ENCODE results near the gene C2orf92. TPM values are rescaled to one million over a fixed set of nuclear protein-coding genes. Genes with fewer than 3 reads are reported as not detected.

Gene C2orf92
- polyA plus RNA-seq, 2 of the 4 experiments (the other 2 are of a cell fraction), result 1.1 to 2.7 TPM

DNA sequence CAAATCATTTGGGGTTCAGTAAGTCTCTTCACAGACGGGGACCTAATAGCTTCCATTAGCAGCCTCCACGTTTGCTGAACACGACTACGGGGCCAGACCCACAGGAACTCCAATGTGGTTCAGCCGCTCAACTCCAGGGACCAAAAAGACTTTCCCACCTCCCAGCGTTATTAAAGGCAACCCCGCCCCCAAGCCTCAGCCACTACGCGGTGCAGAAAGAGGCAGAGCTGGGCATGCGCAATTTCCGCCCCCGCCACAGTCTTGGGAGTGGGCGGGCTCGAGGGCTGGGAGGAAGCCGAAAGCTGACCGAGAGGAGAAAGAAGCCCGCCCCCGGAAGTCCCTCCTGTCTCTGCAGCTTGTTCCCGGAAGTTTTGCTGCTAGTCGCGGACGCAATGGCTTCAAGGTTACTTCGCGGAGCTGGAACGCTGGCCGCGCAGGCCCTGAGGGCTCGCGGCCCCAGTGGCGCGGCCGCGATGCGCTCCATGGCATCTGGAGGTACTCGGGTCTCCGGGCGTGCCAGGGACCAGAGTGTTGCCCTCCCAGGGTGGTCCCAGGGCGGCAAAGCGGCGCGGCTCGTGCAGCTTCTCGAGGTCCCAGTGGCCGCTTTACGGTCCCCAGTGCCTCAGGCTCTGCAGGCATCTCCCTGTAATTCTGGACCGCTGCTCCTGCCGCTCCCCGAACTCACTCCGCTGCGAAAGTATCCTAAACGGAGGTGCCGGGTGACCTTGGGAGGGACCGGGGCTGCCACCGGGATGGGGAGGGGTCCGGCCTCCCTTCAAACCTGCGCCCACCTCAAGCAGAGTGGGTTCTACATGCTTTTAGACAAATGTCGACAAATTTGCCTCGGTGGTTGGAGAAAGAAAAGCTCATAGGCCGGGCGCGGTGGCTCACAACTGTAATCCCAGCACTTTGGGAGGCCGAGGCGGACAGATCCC is 23.6 kb upstream of the C2orf92 start, which contains the start of gene COX5B:
Gene COX5B, plus strand, starts transcription at position 368 of the 935 bp plus-strand sequence. Its CDS starts 25 bp downstream, at position 393.
- no peak for FAIRE-seq
- CTCF ChIA-PET, result interaction anchor here (0.7 to 3.4 kb wide), 10 partner anchors 15 to 739 kb away, joined by 3 to 14 read pairs (median 4); partner anchors contain the start of gene ACTR1B
- H3K4me1 ChIP-seq, result peaks cover 10% of the 10 kb centered on the region; the same call in 2 of the 3 replicates
- 4% methylated on average over 30 of the region's 63 CpGs for WGBS (ENCODE audit: missing lambda C conversion rate)
- H3K27ac ChIP-seq, result peak within 1 kb of the TSS; percentile 82 to 98
- POLR2A ChIA-PET, result interaction anchor here (0.6 to 2.5 kb wide), 7 partner anchors 11 to 1583 kb away, joined by 3 to 76 read pairs (median 5); partner anchors contain the start of gene ACTR1B
- peak; percentile 95 for DNase-seq (ENCODE audit: low read depth in 1 of 2, low spot score in 1 of 2)
- ATAC-seq, result peak; percentile 96 to 99
- TF ChIP-seq EP300 (IDR thresholded peaks at IDR 0.05), result no peak
- peak; percentile 54; the same call in 1 of the 2 replicates for TF ChIP-seq KDM5A (IDR thresholded peaks at IDR 0.05)
- TF ChIP-seq MAX (IDR thresholded peaks at IDR 0.05), result peak; percentile 50
- no peak for TF ChIP-seq TP53 (CRISPR knock-in tag; IDR thresholded peaks at IDR 0.05)
- TF ChIP-seq HOXA7 (CRISPR knock-in tag; IDR thresholded peaks at IDR 0.05), result no peak
- TF ChIP-seq, protein P1, sequence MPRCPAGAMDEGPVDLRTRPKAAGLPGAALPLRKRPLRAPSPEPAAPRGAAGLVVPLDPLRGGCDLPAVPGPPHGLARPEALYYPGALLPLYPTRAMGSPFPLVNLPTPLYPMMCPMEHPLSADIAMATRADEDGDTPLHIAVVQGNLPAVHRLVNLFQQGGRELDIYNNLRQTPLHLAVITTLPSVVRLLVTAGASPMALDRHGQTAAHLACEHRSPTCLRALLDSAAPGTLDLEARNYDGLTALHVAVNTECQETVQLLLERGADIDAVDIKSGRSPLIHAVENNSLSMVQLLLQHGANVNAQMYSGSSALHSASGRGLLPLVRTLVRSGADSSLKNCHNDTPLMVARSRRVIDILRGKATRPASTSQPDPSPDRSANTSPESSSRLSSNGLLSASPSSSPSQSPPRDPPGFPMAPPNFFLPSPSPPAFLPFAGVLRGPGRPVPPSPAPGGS (IDR thresholded peaks at IDR 0.05), result peak; percentile 84; the same call in 2 of the 3 replicates
- no peak for TF ChIP-seq HES2 (IDR thresholded peaks at IDR 0.05)
- no peak for TF ChIP-seq HMGXB4 (CRISPR knock-in tag; IDR thresholded peaks at IDR 0.05; ENCODE audit: borderline replicate concordance)
- TF ChIP-seq JUN (IDR thresholded peaks at IDR 0.05), result peak; percentile 74 to 85; a peak in 4 of 5 replicates
- no peak for TF ChIP-seq TFCP2L1 (CRISPR knock-in tag; IDR thresholded peaks at IDR 0.05)
- no peak for TF ChIP-seq GATA3 (IDR thresholded peaks at IDR 0.05; ENCODE audit: borderline replicate concordance)
- no peak for TF ChIP-seq ZFP36 (IDR thresholded peaks at IDR 0.05; ENCODE audit: borderline replicate concordance, partially characterized antibody)
- no peak for TF ChIP-seq NR3C1 (IDR thresholded peaks at IDR 0.05)
- TF ChIP-seq POLR2A (IDR thresholded peaks at IDR 0.05; ENCODE audit: low read length), result peak; percentile 64
- peak; percentile 81 for TF ChIP-seq PHF8 (IDR thresholded peaks at IDR 0.05; ENCODE audit: borderline replicate concordance, low read depth)
- TF ChIP-seq FOSL2 (IDR thresholded peaks at IDR 0.05), result no peak
- TF ChIP-seq FOSL2 (CRISPR knock-in tag; IDR thresholded peaks at IDR 0.05), result no peak
- TF ChIP-seq REST (IDR thresholded peaks at IDR 0.05), result no peak
- TF ChIP-seq EHF (CRISPR knock-in tag; IDR thresholded peaks at IDR 0.05), result no peak
- TF ChIP-seq SREBF2 (IDR thresholded peaks at IDR 0.05), result no peak
- TF ChIP-seq, protein P2, sequence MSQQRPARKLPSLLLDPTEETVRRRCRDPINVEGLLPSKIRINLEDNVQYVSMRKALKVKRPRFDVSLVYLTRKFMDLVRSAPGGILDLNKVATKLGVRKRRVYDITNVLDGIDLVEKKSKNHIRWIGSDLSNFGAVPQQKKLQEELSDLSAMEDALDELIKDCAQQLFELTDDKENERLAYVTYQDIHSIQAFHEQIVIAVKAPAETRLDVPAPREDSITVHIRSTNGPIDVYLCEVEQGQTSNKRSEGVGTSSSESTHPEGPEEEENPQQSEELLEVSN (IDR thresholded peaks at IDR 0.05; ENCODE audit: borderline replicate concordance, low read depth), result 0 out of 2 replicates have a peak, but pooled peaks have one; percentile 52
- TF ChIP-seq HEYL (CRISPR knock-in tag; IDR thresholded peaks at IDR 0.05), result no peak
- peak within 1 kb of the TSS; percentile 68 for H3K4me3 ChIP-seq
- no peaks in the 10 kb centered on the region for H3K9me3 ChIP-seq
- H3K4me2 ChIP-seq, result peak within 1 kb of the TSS; percentile 95
